NCI-H1930 (cell line): Measurements from ENCODE around the gene MAGEF1.
A peak's percentile ranks its signal among the peaks of the same experiment; 100 is the strongest.
"Not testable (repeated sequence)": the region's sequence is repeated elsewhere in the genome, so short reads cannot be mapped to it uniquely, and the experiment has no call there.

Source experiments
- DNase-seq, 2 experiments: peaks; one replicate each; lab custom pipeline; 2025; lab: John Stamatoyannopoulos, UW

The MAGEF1 gene

DNA sequence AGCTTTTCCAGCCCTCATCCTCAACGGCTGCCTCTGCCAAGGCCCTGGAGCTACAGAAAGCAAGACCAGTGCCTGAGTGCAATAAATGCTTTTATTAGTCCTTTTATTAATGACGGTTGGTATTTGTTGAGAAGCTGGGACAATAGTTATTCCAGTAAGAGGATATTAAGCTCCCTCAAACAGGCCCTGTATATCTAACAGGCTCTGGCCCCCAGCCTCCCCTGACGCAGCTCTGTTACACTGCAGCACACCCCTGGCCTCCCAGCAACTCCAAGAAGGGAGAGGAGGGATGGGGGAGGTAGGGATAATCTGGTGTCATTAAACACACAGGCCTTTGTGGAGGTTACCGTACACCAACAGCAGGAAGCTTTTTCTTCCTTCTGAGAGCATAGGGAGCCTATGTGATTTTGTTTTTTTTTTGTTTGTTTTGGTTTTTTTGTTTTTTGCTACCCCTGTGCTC is 30.8 kb upstream of the MAGEF1 start:
- DNase-seq: no peak

- DNase-seq: no peak
Observed at GRCh38 chr3:184741798-184742675, 30.2 kb upstream of the MAGEF1 start.

DNA sequence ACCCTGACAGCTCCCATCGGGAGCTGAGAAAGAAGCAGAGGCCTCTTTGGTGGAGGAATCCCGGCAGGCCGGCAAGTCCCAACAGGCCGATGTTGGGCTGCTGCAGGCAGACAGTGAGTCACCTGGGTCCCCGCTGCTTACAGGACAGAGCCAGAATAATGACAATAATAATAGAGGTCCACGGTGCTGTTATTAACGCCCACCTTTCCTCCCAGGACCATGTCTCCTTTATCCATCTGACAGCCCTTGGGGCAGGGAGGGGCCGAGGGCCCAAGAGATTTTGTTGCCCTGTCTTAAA is 29.3 kb upstream of the MAGEF1 start:
- no peak for DNase-seq

GRCh38 chr3:184740509-184741258 is 28.8 kb upstream of the MAGEF1 start:
- no peak for DNase-seq

DNA sequence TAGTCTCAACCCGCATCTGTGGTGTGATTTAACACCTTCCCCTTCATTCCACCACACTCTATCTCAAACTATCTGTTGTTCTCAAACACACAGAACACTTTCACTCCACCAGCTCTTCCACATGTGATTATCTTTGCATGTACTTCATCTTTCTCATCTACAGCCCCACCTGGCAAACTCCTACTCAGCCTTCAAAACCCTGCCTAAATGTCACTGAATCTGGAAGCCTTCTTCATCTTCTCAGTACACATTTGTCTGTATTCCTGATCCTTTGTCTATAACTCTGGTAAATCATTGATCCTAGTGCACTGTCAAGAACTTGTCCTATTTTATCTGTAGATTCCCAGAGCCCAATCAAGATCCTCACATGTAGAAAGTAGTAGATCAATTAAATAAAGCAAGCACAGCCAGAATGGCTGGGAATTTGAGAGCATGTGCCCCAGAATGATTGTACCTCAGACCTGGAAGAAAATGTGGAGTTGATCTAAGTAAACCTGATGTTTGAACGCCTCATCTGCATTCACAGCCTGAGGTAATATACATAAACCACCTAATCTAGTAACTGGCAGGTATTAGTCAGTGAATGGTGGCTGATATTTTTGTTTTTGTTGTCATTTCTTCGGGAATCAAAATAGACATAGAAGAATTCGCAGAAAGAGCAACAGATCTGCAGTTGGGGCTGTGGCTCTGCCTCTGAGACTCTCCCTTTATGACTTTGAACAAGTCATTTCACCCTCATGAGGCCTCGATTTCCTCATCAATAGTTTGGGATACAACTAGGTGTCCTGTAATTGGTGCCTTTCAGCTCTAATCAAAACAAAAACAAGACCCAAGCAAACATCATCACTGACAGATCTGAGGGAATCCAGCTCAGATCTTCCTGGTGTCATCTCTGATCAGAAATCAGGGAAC is 28.0 kb upstream of the MAGEF1 start:
- no peak for DNase-seq

DNA sequence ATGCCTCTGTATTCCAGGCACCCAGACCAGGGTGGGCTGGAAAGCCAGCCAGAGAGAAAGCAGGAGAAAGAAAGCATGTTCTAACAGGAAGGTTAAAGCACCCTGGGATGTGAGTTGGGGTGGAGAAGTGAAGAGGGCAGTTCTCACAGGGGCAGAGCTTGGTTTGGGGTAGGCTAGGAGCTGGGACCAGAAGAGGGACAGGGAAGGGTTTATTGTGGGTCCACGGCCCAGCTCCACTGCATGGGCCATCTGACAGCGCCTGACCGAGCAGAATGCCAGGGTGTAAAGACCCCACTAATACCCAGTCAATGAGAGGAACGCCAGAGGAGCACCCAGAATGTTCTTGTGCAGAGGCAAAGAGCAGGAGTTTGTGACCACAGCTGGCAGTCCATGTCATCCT is 27.1 kb upstream of the MAGEF1 start:
- no peak for DNase-seq

DNA sequence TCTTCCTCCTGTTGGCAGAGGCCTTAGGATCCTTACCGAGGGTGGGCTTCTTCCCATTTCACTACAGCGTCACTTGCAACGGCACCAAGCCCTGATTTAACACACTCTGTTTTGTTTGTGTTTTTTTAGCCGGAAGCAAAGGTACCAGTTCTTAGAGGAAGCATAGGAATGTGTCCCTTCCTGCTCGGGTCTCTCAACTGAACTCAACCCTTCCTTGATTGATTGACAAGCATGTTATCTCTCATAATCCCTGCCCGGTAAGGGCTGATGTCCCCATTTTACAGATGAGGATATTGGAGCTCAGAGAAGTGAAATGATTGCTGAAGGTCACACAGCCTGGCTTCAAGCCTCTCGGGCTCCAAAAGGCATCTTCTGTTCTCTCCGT is 26.6 kb upstream of the MAGEF1 start:
- no peak for DNase-seq

- no peak for DNase-seq
Observed at GRCh38 chr3:184737641-184738505, 26.0 kb upstream of the MAGEF1 start.

GRCh38 chr3:184737063-184737462 is 25.2 kb upstream of the MAGEF1 start:
- no peak for DNase-seq

- DNase-seq: no peak
Observed at GRCh38 chr3:184734903-184735701, 23.2 kb upstream of the MAGEF1 start.

DNA sequence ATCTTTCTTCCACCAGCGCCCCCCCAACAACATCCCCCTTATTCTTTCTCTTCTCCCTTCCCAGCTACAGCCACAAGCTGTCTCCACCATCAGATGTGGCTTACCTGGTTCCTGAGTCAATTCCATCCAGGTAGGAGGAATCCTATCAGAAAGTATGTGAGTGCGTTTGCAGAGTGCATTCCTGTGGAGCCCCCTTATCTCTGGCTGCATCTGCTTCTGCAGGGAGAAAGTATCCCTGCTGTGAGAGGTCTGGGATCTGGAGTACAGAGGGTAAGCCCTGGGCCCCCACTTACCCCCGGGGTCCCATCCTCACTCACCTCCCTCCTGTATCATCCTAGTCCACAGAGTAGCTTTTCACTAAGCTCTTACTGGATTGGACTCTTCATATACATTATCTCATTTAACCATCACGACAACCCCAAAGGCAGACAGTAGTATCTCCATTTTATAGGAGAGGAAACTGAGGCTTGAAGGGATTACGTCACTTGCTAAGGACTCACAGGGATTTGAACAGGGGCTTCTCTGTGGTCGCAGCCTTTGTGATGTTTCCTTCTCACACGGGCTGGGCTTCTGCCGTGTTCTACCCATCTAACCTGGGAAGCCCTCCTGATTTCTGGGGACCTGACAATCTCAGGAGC is 22.2 kb upstream of the MAGEF1 start:
- DNase-seq: no peak

DNA sequence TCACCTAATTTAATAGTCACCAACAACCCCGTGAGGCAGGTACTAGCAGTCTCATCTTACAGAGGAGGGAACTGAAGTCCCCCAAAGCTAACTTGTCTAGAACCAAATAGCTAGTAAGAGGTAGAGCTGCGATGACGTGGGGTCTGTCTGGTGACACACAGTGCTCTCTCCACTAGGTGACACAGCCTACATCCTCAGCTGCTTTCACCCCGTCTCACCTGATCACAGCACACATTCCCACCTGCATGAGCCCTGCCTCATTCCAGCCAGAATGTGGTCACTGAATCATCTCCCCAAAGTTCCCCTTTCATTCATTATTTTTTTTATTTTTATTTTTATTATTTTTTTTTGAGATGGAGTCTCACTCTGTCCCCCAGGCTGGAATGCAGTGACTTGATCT is 21.3 kb upstream of the MAGEF1 start:
- DNase-seq: no peak

GRCh38 chr3:184731786-184732537 is 20.1 kb upstream of the MAGEF1 start:
- no peak for DNase-seq

GRCh38 chr3:184730924-184731323 is 19.1 kb upstream of the MAGEF1 start:
- no peak for DNase-seq

DNA sequence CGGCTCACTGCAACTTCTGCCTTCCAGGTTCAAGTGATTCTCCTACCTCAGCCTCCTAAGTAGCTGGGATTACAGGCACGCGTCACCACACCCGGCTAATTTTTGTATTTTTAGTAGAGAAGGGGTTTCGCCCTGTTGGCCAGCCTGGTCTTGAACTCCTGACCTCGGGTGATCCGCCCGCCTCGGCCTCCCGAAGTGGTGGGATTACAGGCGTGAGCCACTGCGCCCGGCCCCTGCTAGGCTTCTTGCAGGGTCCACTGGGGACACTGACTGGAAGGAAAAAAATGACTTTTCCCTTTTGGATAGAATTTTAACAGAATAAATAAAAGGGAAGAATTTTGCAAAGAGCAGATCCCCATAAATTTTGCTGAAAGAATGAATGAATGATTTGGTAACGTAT is 17.3 kb upstream of the MAGEF1 start:
- DNase-seq: not testable (repeated sequence)

DNA sequence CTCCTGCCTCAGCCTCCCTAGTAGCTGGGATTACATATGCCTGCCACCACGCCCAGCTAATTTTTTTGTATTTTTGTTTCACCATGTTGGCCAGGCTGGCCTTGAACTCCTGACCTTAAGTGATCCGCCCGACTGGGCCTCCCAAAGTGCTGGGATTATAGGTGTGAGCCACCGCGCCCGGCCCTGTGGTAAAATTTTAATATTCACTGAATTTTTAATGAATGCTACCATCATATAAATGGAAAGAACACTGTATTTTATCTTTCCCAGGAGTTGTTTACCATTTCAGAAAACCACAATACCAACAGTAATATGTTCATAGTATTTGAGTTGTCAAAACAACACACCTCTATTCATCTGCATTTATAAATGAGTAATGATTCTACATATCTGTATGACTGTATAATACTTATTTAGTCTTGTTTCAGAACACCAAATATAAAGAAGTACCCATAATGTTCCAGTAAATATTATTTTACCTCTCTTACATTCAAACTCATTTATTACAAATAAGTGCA is 16.2 kb upstream of the MAGEF1 start:
- no peak for DNase-seq

GRCh38 chr3:184727357-184728009 is 15.6 kb upstream of the MAGEF1 start:
- peak; percentile 22 to 51 for DNase-seq

GRCh38 chr3:184726497-184726896 is 14.6 kb upstream of the MAGEF1 start:
- no peak for DNase-seq
